Activated CD4-positive, alpha-beta T cell treated with anti-CD3 and anti-CD28 coated beads, Interleukin-2, amount 50 U/mL, for 4 hours (primary cell): ENCODE data around the gene PCSK1N.

ENCODE experiments used
- DNase-seq, 2 experiments: peaks; one replicate each; pipeline ENCODE4 v3.0.0-alpha.2; 2020

Gene PCSK1N

DNA sequence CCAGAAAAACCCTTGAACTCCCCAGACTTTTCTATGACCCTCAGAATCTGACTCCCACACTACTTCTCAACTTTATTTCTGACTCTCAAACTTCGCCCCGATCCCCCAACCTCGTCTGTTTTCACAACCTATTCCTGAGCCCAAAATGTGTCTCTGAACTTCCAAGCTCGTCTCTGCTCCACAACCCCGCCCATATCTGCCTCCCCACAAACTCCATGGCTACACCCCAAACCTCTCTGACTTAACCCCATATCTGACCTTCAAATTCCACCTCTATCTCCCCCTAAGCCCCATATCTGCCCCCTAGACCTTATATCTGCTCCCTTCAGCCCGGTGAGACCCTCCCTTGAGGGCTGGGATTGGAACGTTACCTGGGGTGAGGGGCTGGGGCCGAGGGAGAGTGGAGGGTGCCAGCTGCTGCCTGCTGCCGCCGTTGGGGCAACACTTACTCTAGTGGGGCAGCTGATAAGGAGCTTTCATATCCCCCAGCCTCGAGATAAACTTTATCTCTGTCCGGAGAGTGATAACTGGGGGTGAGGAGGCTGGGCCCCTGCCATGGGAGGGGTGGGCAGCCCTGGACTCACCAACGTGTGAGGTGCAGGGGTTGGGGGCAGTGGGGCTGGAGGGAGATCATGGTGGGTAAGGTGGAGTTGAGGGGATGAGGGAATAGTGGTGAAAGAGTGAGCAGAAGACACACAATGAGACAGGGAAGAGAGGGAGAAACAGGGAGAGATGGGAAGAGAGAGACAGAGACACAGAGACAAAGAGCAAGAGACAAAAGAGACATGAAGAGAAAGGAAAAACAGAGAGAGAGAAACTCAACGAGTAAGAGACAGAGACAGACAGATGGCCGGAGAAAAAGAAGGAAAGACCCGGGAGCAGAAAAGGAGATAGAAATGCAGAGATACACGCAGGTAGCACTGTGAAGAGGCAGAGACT lies 47.6 kb downstream of the PCSK1N start:
- no peak for DNase-seq

DNA sequence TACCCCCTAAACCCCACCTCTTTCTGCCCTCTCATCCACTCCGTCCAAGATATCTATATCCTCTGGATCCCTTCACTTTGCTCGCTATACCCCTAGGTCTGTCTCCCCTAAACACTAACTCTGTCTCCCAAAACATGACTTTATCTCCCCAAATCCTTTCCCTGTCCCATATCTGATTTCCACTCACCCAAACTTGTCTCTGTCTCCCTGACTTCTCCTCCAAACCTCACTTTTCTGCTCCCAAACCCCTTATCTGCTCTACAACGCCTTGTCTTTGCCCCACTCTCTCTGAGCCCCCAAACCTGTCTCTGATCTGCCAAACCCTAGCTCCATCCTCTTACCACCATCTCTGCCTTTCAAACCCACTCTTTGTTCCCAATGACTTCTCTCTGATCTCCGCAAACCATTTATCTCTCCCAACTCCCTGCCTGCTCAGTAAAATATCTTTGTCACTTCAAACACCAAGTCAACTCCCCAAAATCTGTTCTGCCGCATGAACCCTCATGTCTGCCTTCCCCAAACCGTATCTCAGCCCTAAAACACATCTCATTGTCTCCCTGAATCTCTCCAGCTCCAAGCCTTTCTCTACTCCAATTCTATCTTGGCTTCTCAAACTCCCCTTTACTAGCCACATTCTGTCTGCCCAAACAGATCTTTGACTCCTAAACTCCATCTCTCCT lies 48.4 kb downstream of the PCSK1N start:
- DNase-seq = no peak

DNA sequence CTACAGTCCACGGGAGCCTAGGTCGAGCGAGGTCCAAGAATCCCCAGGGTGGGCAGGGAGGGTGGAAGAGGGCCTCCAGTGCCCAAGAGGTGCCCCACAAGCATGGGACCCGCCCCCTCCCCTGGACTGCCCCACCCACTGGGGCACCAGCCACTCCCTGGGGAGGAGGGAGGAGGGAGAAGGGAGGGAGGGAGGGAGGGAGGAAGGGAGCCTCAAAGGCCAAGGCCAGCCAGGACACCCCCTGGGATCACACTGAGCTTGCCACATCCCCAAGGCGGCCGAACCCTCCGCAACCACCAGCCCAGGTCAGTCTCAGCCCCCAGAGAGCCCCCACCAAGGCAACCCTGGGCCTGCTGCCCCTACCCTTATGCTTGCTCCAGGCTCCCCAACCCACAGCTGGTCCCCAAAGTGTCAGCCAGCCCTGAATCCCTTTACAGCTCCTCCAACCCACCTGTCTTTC lies 49.0 kb downstream of the PCSK1N start, which contains the start of gene GATA1:
TSS of gene GATA1 (plus strand) at position 250 of the 460 bp plus-strand sequence. CDS start 4,520 bp downstream, outside the sequence.
- DNase-seq = no peak

DNA sequence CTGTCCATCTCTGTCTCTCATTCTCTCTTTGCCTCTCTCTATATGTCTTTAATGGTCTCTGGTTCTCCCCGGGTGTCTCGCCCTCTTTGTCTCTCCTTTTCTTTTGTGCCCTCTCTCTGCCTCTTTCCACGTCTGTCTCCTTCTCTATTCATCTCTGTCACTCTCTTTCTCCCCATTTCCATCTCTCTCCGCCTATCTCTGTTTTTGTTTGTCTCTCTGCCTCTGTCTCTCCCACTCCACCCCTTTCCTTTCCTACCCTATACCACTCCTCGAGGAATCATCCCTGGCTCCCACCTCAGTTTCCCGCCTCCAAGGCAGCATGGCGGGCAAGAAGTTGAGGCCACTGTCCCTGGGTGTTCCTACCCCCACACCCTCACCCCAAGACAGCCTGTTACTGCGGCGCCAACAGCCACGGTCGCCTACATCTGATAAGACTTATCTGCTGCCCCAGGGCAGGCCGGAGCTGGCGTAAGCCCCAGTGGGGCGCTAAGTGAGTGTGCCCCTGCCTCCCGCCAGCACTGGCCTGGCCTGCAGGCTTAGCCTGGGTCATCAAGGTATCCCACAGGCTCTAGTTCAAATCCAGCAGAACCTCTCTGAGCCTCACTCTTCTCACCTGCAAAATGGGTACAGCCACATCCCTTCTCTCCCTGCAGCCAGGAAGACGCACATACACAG lies 49.7 kb downstream of the PCSK1N start:
- no peak for DNase-seq

DNA sequence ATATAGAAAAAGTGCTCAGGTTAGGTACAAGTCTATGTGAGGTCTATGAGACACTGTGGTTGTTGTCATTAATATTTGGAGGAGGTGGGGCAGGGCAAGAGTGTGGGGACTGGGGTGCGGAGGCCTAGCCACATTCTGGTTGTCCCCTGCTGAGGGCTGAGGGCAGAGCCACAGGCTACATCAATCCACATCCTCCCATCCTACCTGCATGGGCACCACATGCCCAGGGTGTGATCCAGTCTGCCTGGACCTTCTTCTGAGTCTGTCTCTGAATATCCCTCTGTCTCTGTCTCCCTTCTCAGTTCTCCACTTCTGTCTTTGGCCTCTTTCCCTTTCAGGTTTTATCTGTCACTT lies 50.2 kb downstream of the PCSK1N start:
- DNase-seq = no peak

DNA sequence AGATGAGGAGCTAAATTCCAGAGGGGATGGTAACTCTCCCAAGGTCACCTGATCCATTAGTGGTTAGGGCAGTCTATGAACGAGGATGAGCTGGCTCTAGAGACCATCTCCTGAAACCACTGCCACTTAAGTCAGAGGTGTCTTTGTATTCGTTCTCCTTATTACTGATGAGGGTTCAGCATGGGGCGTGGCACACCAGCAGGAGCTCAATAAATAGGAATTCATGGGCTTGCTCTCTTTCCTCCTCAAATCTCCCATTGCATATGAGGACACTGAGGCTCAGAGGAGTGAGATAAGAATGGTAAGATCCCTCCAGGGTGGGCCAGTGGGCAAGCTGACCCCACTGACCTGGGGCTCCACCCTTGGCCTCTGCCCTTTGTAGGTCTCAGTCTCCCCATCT lies 50.7 kb downstream of the PCSK1N start:
- DNase-seq = no peak

DNA sequence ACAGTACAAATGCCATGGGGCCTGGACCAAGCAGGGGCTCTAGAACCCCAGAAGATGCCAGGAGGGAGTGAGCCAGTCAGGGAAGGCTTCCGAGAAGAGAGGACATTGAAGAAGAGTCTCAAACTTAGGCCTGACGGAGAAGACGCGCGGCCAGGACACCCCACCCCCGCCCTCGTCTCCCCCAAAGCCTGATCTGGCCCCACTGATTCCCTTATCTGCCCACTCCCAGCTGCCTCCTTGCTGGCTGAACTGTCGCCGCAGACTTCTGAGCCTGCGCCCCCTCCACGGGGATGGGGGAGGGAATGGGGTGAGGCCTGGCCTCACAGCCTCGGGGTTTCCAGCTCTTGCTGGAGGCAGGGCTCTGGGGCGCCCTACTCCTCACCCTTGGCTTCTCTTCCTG lies 52.6 kb downstream of the PCSK1N start:
- no peak for DNase-seq

DNA sequence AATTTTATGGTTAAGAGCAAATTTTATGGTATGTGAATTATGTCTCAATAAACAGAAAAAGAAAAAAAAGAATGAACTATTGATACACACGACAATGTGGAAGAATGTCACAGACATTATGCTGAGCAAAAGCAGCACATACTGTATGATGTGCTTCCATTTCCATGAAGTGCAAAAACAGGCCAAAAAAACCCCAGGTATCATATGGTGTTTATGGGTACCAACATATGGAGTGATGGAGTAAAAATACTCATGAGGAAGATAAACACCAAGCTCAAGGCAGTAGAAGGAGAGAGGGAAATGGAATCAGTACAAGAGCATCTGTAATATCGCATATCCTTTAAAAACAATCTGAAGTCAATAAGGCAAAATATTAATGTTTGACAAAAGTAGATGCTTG lies 53.2 kb downstream of the PCSK1N start:
- no peak for DNase-seq

DNA sequence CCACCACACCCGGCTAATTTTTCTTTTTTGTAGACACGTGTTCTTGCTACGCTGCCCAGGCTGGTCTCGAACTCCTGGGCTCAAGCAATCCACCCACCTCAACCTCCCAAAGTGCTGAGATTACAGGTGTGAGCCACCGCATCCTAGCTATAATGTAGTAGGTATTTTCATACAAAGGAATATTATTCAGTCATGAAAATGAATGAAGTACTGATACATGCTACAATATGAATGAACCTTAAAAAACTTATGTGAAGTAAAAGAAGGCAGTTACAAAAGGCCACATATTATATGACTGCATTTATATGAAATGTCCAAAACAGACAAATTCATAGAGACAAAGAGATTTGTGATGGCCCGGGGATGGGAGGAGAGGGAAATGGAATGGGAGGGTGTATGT lies 53.7 kb downstream of the PCSK1N start:
- no peak for DNase-seq
